HG02981 (cell line): ENCODE results near the gene KMT2A.

Source experiments
- ATAC-seq: cut with Tn5 transposase; IDR thresholded peaks from one replicate; pipeline ENCODE4 v1.9.1; 2021; ENCODE audit warnings: mild to moderate bottlenecking, moderate library complexity; ENCODE audit not compliant: unreplicated experiment

KMT2A gene

GRCh38 chr11:118574636-118575035, 138.3 kb downstream of the KMT2A start:
- ATAC-seq = no peak
